A673 (cell line): ENCODE measurements around the gene FBP2. TPM values are rescaled to one million over a fixed set of nuclear protein-coding genes. Genes with fewer than 3 reads are reported as not detected.
"Not testable (repeated sequence)": the region's sequence is repeated elsewhere in the genome, so short reads cannot be mapped to it uniquely, and the experiment has no call there.

Experiments
- BruUV-seq: library from RNA; stranded (reverse); fragments of 400-500 nt; replicated peaks from 2 replicates; lab custom pipeline; 2021; lab: Mats Ljungman, UMichigan
- CTCF ChIA-PET: fragments of 300-600 bp; sonication (Branson Sonifier 250); formaldehyde crosslinking; loops from one replicate; lab custom pipeline; 2022; ENCODE audit warnings: antibody characterized with exemption; lab: Charles Lee
- POLR2A ChIA-PET: fragments of 300-600 bp; sonication (Branson Sonifier 250); formaldehyde crosslinking; loops from one replicate; lab custom pipeline; 2022; ENCODE audit warnings: antibody characterized with exemption; ENCODE audit not compliant: low non-redundant PET; lab: Charles Lee
- DNase-seq: peaks from one replicate; pipeline ENCODE4 v3.0.0-alpha.2; 2015; ENCODE audit warnings: low spot score
- H3K27ac ChIP-seq: fragments of 200-600 bp; sonication (generic); 2 replicates; pipeline ENCODE4 v1.5.1; 2016; ENCODE audit warnings: mixed run types, low read depth, mild to moderate bottlenecking, mixed read lengths, antibody characterized with exemption, low read length; ENCODE audit not compliant: poor library complexity, severe bottlenecking
- H3K27me3 ChIP-seq: fragments of 200-600 bp; sonication (generic); replicated peaks from 2 replicates; pipeline ENCODE4 v1.6.1; 2017; ENCODE audit warnings: mixed run types, low read depth, mild to moderate bottlenecking, mixed read lengths, antibody characterized with exemption, low read length; ENCODE audit not compliant: insufficient read depth, poor library complexity
- H3K36me3 ChIP-seq: fragments of 200-600 bp; sonication (generic); 2 replicates; pipeline ENCODE4 v1.6.1; 2016; ENCODE audit warnings: mixed run types, mild to moderate bottlenecking, mixed read lengths, antibody characterized with exemption, low read length; ENCODE audit not compliant: insufficient read depth, poor library complexity, severe bottlenecking
- H3K4me1 ChIP-seq: fragments of 200-600 bp; sonication (generic); 2 replicates; pipeline ENCODE4 v1.6.1; 2017; ENCODE audit warnings: mixed run types, mild to moderate bottlenecking, mixed read lengths, antibody characterized with exemption, low read length; ENCODE audit not compliant: insufficient read depth, poor library complexity, severe bottlenecking
- H3K4me3 ChIP-seq: fragments of 200-600 bp; sonication (generic); 2 replicates; pipeline ENCODE4 v1.5.1; 2016; ENCODE audit warnings: low read depth, mixed run types, mild to moderate bottlenecking, mixed read lengths, low read length; ENCODE audit not compliant: poor library complexity, severe bottlenecking
- H3K9me3 ChIP-seq: fragments of 200-600 bp; sonication (generic); 2 replicates; pipeline ENCODE4 v1.6.1; 2016; ENCODE audit warnings: mixed run types, low read depth, mild to moderate bottlenecking, mixed read lengths, antibody characterized with exemption, low read length; ENCODE audit not compliant: poor library complexity, severe bottlenecking
- CTCF ChIP-seq: fragments of 300-800, 200-600 bp; sonication (generic); conservative IDR thresholded peaks from 2 replicates; pipeline ENCODE4 v1.5.1; 2017; ENCODE audit warnings: low read depth, mild to moderate bottlenecking, antibody characterized with exemption, low read length, moderate library complexity, mixed read lengths
- EZH2 ChIP-seq: fragments of 200-600 bp; sonication (generic); IDR thresholded peaks from 2 replicates; pipeline ENCODE4 v1.6.1; 2017; ENCODE audit warnings: borderline replicate concordance, low read depth, mild to moderate bottlenecking, mixed read lengths, antibody characterized with exemption, low read length; ENCODE audit not compliant: poor library complexity, severe bottlenecking
- intact Hi-C: fragments of 100-400 bp; cut with micrococcal nuclease; formaldehyde crosslinking; loops from one replicate; pipeline ENCODE4 v1.10.0; 2022; ENCODE audit not compliant: unreplicated experiment
- total RNA-seq: library from RNA; stranded (reverse); gene quantifications from 2 replicates; pipeline ENCODE4 v1.2.3, GENCODE V29; 2021

The FBP2 gene
- total RNA-seq, 1 experiment from 2014 or later: 0.21 TPM

GRCh38 chr9:94600258-94600657 is 6.6 kb upstream of the FBP2 start:
- no peak for TF ChIP-seq CTCF
- no peak for TF ChIP-seq EZH2
- no TSS peak for BruUV-seq
- no peak for DNase-seq
- POLR2A ChIA-PET: no interaction called here
- no peak overlapping the region for H3K27ac ChIP-seq
- H3K27me3 ChIP-seq: no peaks in the 10 kb centered on the region
- CTCF ChIA-PET: no interaction called here
- H3K9me3 ChIP-seq: no peaks in the 10 kb centered on the region
- no peaks in the 10 kb centered on the region for H3K36me3 ChIP-seq
- no peak overlapping the region for H3K4me3 ChIP-seq
- peaks cover under 1% of the 10 kb centered on the region for H3K4me1 ChIP-seq
- intact Hi-C loops: no loop called here

- no TSS peak for BruUV-seq
- Histone ChIP-seq H3K4me3 (no peak overlapping the region), H3K4me1 (peaks cover 4% of the 10 kb centered on the region), H3K27ac (no peak overlapping the region), H3K9me3 (no peaks in the 10 kb centered on the region), H3K27me3 (no peaks in the 10 kb centered on the region), H3K36me3 (no peaks in the 10 kb centered on the region)
- CTCF ChIA-PET: no interaction called here
- POLR2A ChIA-PET: no interaction called here
- DNase-seq: no peak
- intact Hi-C loops: no loop called here
- TF ChIP-seq CTCF (no peak), EZH2 (no peak)
Measured at GRCh38 chr9:94599102-94599501, 5.5 kb upstream of the FBP2 start.

- H3K27ac ChIP-seq, intact Hi-C loops, H3K27me3 ChIP-seq, H3K9me3 ChIP-seq, H3K36me3 ChIP-seq, BruUV-seq, POLR2A ChIA-PET, DNase-seq, H3K4me1 ChIP-seq, CTCF ChIA-PET, H3K4me3 ChIP-seq: not testable (repeated sequence)
Measured at GRCh38 chr9:94592683-94593082, 941 bp downstream of the FBP2 start.

- intact Hi-C loops: no loop called here
- H3K4me3 ChIP-seq: no peak overlapping the region
- CTCF ChIA-PET: no interaction called here
- H3K4me1 ChIP-seq: peaks cover 4% of the 10 kb centered on the region
- H3K27ac ChIP-seq: no peak overlapping the region
- TF ChIP-seq CTCF: no peak
- TF ChIP-seq EZH2: no peak
- no peaks in the 10 kb centered on the region for H3K9me3 ChIP-seq
- POLR2A ChIA-PET: no interaction called here
- no peak for DNase-seq
- no peaks in the 10 kb centered on the region for H3K27me3 ChIP-seq
- no peaks in the 10 kb centered on the region for H3K36me3 ChIP-seq
- no TSS peak for BruUV-seq
Measured at GRCh38 chr9:94591876-94592275, 1.7 kb downstream of the FBP2 start.

GRCh38 chr9:94591046-94591545 is 2.5 kb downstream of the FBP2 start:
- POLR2A ChIA-PET, CTCF ChIA-PET, H3K27ac ChIP-seq, intact Hi-C loops, DNase-seq, H3K4me1 ChIP-seq, H3K4me3 ChIP-seq, H3K36me3 ChIP-seq, H3K27me3 ChIP-seq, BruUV-seq, H3K9me3 ChIP-seq: not testable (repeated sequence)
